Calu3 (cell line): ENCODE measurements around the gene H1-8. TPM values are rescaled to one million over a fixed set of nuclear protein-coding genes. Genes with fewer than 3 reads are reported as not detected.

ENCODE experiments used
- BruUV-seq: library from RNA; stranded (reverse); fragments of 400-500 nt; replicated peaks from 2 replicates; lab custom pipeline; 2021; lab: Mats Ljungman, UMichigan
- CTCF ChIA-PET: fragments of 300-600 bp; sonication (Branson Sonifier 250); formaldehyde crosslinking; loops from one replicate; lab custom pipeline; 2022; ENCODE audit warnings: antibody characterized with exemption; lab: Charles Lee
- DNase-seq: peaks from one replicate; pipeline ENCODE4 v3.0.0; 2022
- H3K27ac Mint-ChIP-seq: one replicate; pipeline ENCODE4 v1.8.0; 2022; ENCODE audit warnings: mixed read lengths; ENCODE audit not compliant: unreplicated experiment
- H3K27me3 Mint-ChIP-seq: one replicate; pipeline ENCODE4 v1.8.0; 2022; ENCODE audit warnings: mixed read lengths; ENCODE audit not compliant: unreplicated experiment
- H3K36me3 Mint-ChIP-seq: one replicate; pipeline ENCODE4 v1.8.0; 2022; ENCODE audit warnings: mild to moderate bottlenecking, moderate library complexity, mixed read lengths; ENCODE audit not compliant: insufficient read depth, unreplicated experiment
- H3K4me1 Mint-ChIP-seq: one replicate; pipeline ENCODE4 v1.8.0; 2022; ENCODE audit warnings: mild to moderate bottlenecking, low read depth, mixed read lengths; ENCODE audit not compliant: unreplicated experiment
- H3K4me3 Mint-ChIP-seq: one replicate; pipeline ENCODE4 v1.8.0; 2022; ENCODE audit warnings: mild to moderate bottlenecking, low read depth, moderate library complexity, mixed read lengths; ENCODE audit not compliant: unreplicated experiment
- H3K9me3 Mint-ChIP-seq: one replicate; pipeline ENCODE4 v1.8.0; 2022; ENCODE audit warnings: low read depth, mixed read lengths; ENCODE audit not compliant: unreplicated experiment
- intact Hi-C: fragments of 100-400 bp; cut with micrococcal nuclease; formaldehyde crosslinking; loops from one replicate; pipeline ENCODE4 v1.10.0; 2022; ENCODE audit not compliant: unreplicated experiment
- total RNA-seq: library from RNA; stranded (reverse); gene quantifications from 2 replicates; pipeline ENCODE4 v1.2.3, GENCODE V29; 2022
- TF ChIP-seq, protein P1 (sequence below): fragments of 200-600 bp; IDR thresholded peaks from one replicate; pipeline ENCODE4 v1.8.0; 2022; ENCODE audit warnings: antibody characterized with exemption; ENCODE audit not compliant: unreplicated experiment

H1-8 gene
- total RNA-seq, 1 experiment from 2014 or later, result not detected

- no TSS peak for BruUV-seq
- Mint-ChIP-seq H3K27me3 (no peaks in the 10 kb centered on the region), H3K36me3 (no peaks in the 10 kb centered on the region), H3K4me1 (peaks cover 2% of the 10 kb centered on the region), H3K4me3 (no peak overlapping the region), H3K27ac (no peak overlapping the region), H3K9me3 (no peaks in the 10 kb centered on the region)
- TF ChIP-seq, protein P1, sequence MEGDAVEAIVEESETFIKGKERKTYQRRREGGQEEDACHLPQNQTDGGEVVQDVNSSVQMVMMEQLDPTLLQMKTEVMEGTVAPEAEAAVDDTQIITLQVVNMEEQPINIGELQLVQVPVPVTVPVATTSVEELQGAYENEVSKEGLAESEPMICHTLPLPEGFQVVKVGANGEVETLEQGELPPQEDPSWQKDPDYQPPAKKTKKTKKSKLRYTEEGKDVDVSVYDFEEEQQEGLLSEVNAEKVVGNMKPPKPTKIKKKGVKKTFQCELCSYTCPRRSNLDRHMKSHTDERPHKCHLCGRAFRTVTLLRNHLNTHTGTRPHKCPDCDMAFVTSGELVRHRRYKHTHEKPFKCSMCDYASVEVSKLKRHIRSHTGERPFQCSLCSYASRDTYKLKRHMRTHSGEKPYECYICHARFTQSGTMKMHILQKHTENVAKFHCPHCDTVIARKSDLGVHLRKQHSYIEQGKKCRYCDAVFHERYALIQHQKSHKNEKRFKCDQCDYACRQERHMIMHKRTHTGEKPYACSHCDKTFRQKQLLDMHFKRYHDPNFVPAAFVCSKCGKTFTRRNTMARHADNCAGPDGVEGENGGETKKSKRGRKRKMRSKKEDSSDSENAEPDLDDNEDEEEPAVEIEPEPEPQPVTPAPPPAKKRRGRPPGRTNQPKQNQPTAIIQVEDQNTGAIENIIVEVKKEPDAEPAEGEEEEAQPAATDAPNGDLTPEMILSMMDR, result no peak
- intact Hi-C loops, result no loop called here
- no peak for DNase-seq
- CTCF ChIA-PET, result no interaction called here
Observed at GRCh38 chr3:129500334-129500658, 42.7 kb upstream of the H1-8 start.

DNA sequence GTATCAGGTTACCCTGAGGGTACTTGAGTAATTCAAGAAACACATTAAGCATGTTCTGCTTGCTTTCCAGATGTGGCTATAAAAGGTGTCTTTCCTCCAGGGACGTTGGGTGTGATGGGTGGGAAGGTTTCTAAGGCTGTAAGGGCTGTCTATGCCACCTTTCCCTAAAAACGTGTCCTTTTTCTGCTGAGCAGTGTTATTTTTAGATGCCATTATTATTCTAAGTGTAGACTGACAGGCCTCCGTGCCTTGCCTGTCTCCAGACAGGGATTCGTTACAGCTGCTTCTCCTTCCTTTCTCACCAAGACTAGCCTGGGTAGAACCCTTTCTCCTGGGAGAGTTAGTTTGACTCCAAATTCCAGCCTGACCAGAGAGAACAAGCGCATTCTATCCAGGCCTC lies 41.3 kb upstream of the H1-8 start:
- no peaks in the 10 kb centered on the region for H3K27me3 Mint-ChIP-seq
- H3K36me3 Mint-ChIP-seq, result no peaks in the 10 kb centered on the region
- H3K4me3 Mint-ChIP-seq, result no peak overlapping the region
- no TSS peak for BruUV-seq
- H3K27ac Mint-ChIP-seq, result no peak overlapping the region
- H3K9me3 Mint-ChIP-seq, result no peaks in the 10 kb centered on the region
- CTCF ChIA-PET, result interaction anchor here (1.2 kb wide), 1 partner anchor 9 kb away, joined by 3 read pairs; no protein-coding TSS in a partner anchor
- DNase-seq, result no peak
- intact Hi-C loops, result no loop called here
- TF ChIP-seq, protein P1, result no peak
- no peaks in the 10 kb centered on the region for H3K4me1 Mint-ChIP-seq

- CTCF ChIA-PET, result interaction anchor here (1.2 kb wide), 1 partner anchor 10 kb away, joined by 3 read pairs; no protein-coding TSS in a partner anchor
- TF ChIP-seq, protein P1, result no peak
- Mint-ChIP-seq H3K36me3 (no peaks in the 10 kb centered on the region), H3K27me3 (no peaks in the 10 kb centered on the region), H3K4me1 (no peaks in the 10 kb centered on the region), H3K9me3 (no peaks in the 10 kb centered on the region), H3K27ac (no peak overlapping the region), H3K4me3 (no peak overlapping the region)
- BruUV-seq, result no TSS peak
- DNase-seq, result no peak
- intact Hi-C loops, result no loop called here
Observed at GRCh38 chr3:129502641-129503408, 40.1 kb upstream of the H1-8 start.

DNA sequence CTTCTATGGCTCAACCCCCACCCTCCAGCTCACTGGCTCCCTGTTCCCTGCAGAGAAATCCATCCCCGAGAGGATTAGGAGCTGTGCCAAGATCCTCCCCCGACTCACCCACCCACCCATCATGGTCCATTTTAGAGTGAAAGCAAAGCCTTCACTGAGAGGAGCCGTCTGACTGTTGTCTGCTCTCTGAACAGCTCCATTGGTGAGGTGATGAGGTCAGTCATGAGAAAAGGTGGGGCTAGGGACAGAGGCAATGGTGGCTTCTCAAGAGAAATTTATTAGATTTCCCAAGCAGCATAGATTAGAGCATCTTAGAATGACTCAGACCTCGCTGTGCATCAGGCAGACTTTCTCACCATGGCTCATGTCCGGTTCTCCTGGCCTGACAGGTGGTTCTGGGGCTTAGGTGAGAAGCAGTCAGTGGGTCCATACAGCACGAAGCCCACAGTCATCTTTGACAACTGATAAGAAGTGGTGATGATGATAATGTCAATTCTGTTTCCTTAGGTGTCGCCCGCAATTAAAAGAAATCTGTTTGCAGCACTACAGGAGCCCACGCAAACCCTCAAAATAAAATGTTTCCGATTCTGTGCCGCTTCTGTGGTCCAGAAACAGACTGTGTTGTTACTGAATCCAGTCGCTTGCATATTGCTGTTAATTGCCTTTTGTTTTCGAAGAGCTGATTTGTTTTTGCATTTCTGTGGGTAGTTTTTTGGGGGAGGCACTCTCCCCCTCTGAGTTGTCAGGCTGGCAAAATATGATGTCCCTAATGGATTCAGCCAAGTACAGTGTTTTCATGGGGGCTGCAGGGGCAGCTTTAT lies 39.3 kb upstream of the H1-8 start:
- TF ChIP-seq, protein P1, result no peak
- Mint-ChIP-seq H3K27me3 (no peaks in the 10 kb centered on the region), H3K9me3 (no peaks in the 10 kb centered on the region), H3K4me3 (no peak overlapping the region), H3K4me1 (no peaks in the 10 kb centered on the region), H3K36me3 (no peaks in the 10 kb centered on the region), H3K27ac (no peak overlapping the region)
- intact Hi-C loops, result no loop called here
- CTCF ChIA-PET, result interaction anchor here (1.3 kb wide), 1 partner anchor 9 kb away, joined by 3 read pairs; no protein-coding TSS in a partner anchor
- no peak for DNase-seq
- no TSS peak for BruUV-seq
